Left ventricle myocardium inferior (tissue), 1 donor: ENCODE data around the gene CD276. TPM values are rescaled to one million over a fixed set of nuclear protein-coding genes. Genes with fewer than 3 reads are reported as not detected.

ENCODE experiments used
- DNase-seq: peaks from one replicate; pipeline ENCODE4 v3.0.0-alpha.2; 2020
- H3K27ac ChIP-seq: fragments of 200-600 bp; replicated peaks from 2 replicates; pipeline ENCODE4 v1.8.0; 2021
- H3K27me3 ChIP-seq: fragments of 200-600 bp; 2 replicates; pipeline ENCODE4 v1.8.0; 2021; ENCODE audit warnings: low read depth
- H3K36me3 ChIP-seq: fragments of 200-600 bp; 2 replicates; pipeline ENCODE4 v1.8.0; 2021
- H3K4me1 ChIP-seq: fragments of 200-600 bp; 2 replicates; pipeline ENCODE4 v1.8.0; 2021
- H3K4me3 ChIP-seq: fragments of 200-600 bp; 2 replicates; pipeline ENCODE4 v1.8.0; 2021; ENCODE audit warnings: mild to moderate bottlenecking, moderate library complexity
- H3K9me3 ChIP-seq: fragments of 200-600 bp; replicated peaks from 2 replicates; pipeline ENCODE4 v1.8.0; 2021
- CTCF ChIP-seq: fragments of 200-600 bp; IDR thresholded peaks from 2 replicates; pipeline ENCODE4 v1.8.0; 2021; ENCODE audit warnings: antibody characterized with exemption, mild to moderate bottlenecking, borderline replicate concordance
- intact Hi-C: fragments of 100-400 bp; cut with micrococcal nuclease; formaldehyde crosslinking; loops from one replicate; pipeline ENCODE4 v1.11.0; 2022
- total RNA-seq: library from RNA; stranded (reverse); fragmentation: NEBNext Ultra II Directional; extraction: Animal tissue kit (Norgen Biotek cat#: 25700); gene quantifications from one replicate; pipeline ENCODE4 v1.2.1, GENCODE V29; 2021
- donor health status: DM: no; HTN: yes; CAD: no; lungs with severe emphysema.

Gene CD276
- total RNA-seq, 1 donor from 2014 or later, result 32.4 TPM

GRCh38 chr15:73714695-73715301 is 30.6 kb downstream of the CD276 start:
- H3K9me3 ChIP-seq, result no peaks in the 10 kb centered on the region

GRCh38 chr15:73715417-73715816 is 31.2 kb downstream of the CD276 start:
- TF ChIP-seq CTCF, result no peak
- peaks cover 31% of the 10 kb centered on the region for H3K4me1 ChIP-seq
- H3K4me3 ChIP-seq, result no peak overlapping the region
- DNase-seq, result peak; percentile 53
- no peaks in the 10 kb centered on the region for H3K27me3 ChIP-seq
- H3K9me3 ChIP-seq, result no peaks in the 10 kb centered on the region
- H3K36me3 ChIP-seq, result peaks cover 21% of the 10 kb centered on the region
- peak overlapping the region; percentile 83 for H3K27ac ChIP-seq
- intact Hi-C loops, result no loop called here

More at GRCh38 chr15:73714695-73715301, 30.6 kb downstream of the CD276 start:
- peak overlapping the region; percentile 83 for H3K27ac ChIP-seq
- H3K4me1 ChIP-seq, result peaks cover 30% of the 10 kb centered on the region
- intact Hi-C loops, result no loop called here
- DNase-seq, result no peak
- H3K4me3 ChIP-seq, result no peak overlapping the region
- TF ChIP-seq CTCF, result no peak
- H3K27me3 ChIP-seq, result no peaks in the 10 kb centered on the region
- H3K36me3 ChIP-seq, result peaks cover 21% of the 10 kb centered on the region

GRCh38 chr15:73716417-73716816 is 32.2 kb downstream of the CD276 start:
- no peak for TF ChIP-seq CTCF
- H3K4me1 ChIP-seq, result peaks cover 31% of the 10 kb centered on the region
- DNase-seq, result peak; percentile 89
- peaks cover 15% of the 10 kb centered on the region for H3K36me3 ChIP-seq
- H3K4me3 ChIP-seq, result no peak overlapping the region
- intact Hi-C loops, result no loop called here
- H3K27me3 ChIP-seq, result no peaks in the 10 kb centered on the region
- H3K9me3 ChIP-seq, result no peaks in the 10 kb centered on the region
- H3K27ac ChIP-seq, result peak overlapping the region; percentile 83

GRCh38 chr15:73717206-73717605 is 33.0 kb downstream of the CD276 start:
- Histone ChIP-seq H3K4me3 (no peak overlapping the region), H3K27ac (peak overlapping the region; percentile 83), H3K4me1 (peaks cover 31% of the 10 kb centered on the region), H3K9me3 (no peaks in the 10 kb centered on the region), H3K36me3 (peaks cover 14% of the 10 kb centered on the region), H3K27me3 (no peaks in the 10 kb centered on the region)
- intact Hi-C loops, result no loop called here
- no peak for TF ChIP-seq CTCF
- no peak for DNase-seq

- no peak for DNase-seq
- Histone ChIP-seq H3K27ac (peak overlapping the region; percentile 83), H3K4me1 (peaks cover 31% of the 10 kb centered on the region), H3K27me3 (no peaks in the 10 kb centered on the region), H3K9me3 (no peaks in the 10 kb centered on the region), H3K4me3 (no peak overlapping the region), H3K36me3 (peaks cover 14% of the 10 kb centered on the region)
- no peak for TF ChIP-seq CTCF
- intact Hi-C loops, result no loop called here
Observed at GRCh38 chr15:73717802-73718201, 33.6 kb downstream of the CD276 start.
